CD1c-positive myeloid dendritic cell (primary cell): Measurements from ENCODE around the gene FGD2.

Experiments used
- DNase-seq: peaks from one replicate; pipeline ENCODE4 v3.0.0-alpha.2; 2016; ENCODE audit errors: extremely low spot score

Gene FGD2

DNA sequence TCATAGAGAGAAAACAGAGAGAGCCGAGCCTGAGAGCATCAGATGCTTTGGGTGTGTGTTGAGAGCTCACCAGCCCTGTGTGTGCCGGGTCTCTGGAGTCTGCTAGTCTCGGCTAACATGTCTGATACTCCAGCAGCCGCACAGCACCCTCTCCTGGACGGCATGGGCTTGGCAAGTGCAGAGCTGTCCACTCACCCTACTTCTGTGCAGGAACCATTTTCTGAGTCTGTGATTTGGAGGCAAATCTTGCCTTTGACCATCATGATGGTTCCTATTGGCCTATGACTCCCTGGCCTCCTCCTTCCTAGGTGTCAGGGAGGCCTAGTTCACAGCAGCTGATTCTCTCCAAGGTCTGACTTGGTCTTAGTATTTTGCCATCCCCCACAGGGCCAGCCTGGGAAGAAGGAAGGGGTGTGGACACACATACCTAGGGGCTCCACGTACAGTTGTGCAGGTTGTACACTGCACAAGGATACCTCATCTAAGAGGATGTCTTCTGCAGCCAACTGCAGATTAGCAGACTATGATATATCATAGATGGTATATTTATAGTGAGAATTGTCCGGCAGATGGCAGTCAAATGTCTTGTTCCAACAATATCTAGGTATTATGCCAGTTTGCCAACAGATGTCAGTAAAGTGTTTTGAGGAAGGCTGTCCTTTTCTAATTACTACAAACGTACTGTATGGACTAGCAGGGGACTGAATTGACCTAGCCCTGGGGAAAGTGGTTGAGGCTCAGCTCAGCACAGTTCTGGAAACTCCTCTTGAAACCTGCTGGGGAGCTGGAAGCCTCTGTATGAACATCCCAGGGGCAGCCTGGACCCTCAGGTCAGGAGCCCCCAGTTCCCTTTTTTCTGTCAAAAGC lies 13.0 kb downstream of the FGD2 start:
- DNase-seq, result peak; percentile 87

DNA sequence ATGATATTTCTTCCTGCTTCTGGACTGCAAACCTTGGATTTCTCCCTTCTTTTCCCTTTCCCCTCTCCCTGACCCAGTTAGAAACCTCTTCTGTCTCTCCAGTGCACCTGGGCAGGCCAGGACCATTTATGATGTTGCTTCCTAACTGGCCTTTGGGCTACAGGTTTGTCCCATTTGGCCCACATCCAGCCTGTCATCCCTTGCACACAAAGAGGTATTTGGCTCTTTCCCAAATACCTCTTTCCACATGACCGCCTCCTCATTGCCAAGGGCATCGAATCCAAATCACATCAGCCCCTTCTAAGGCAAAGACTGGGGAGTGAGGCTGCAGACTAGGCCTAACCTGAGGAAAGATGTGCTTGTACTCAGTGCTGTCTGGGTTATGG lies 13.6 kb downstream of the FGD2 start:
- DNase-seq, result no peak

DNA sequence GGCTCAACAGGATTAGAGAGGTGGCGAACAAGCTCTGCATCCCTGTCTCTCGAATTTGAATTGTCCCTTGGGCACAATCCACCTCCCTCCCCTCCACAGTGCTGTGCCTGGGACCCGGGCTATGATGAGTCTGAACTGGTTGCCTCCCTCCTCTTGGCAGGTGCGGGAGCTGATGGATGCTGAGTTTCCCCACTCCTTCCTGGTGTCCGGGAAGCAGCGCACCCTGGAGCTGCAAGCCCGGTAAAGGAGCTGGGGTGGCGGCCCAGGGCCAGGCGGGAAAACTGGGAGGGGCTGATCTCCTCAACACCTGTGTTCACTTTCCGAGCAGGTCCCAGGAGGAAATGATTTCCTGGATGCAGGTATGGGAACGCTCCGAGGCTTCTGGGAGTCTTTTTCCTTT lies 14.9 kb downstream of the FGD2 start:
- no peak for DNase-seq

DNA sequence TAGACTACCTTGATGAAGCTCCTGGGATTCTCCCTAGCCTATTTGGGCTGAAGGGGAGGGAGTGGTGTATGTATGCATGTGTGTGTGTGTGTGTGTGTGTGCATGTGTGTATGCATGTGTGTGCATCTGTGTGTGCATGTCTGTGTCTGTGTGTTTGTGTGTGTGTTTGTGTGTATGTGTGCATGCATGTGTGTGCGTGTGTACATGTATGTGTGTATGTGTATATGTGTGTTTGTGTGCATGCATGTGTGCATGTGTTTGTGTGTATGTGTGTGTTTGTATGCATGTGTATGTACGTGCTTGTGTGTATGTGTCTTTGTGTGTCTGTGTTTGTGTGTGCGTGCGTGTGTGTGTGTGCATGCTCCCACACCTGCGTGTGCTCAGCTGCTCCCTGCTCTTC lies 15.4 kb downstream of the FGD2 start:
- no peak for DNase-seq

DNA sequence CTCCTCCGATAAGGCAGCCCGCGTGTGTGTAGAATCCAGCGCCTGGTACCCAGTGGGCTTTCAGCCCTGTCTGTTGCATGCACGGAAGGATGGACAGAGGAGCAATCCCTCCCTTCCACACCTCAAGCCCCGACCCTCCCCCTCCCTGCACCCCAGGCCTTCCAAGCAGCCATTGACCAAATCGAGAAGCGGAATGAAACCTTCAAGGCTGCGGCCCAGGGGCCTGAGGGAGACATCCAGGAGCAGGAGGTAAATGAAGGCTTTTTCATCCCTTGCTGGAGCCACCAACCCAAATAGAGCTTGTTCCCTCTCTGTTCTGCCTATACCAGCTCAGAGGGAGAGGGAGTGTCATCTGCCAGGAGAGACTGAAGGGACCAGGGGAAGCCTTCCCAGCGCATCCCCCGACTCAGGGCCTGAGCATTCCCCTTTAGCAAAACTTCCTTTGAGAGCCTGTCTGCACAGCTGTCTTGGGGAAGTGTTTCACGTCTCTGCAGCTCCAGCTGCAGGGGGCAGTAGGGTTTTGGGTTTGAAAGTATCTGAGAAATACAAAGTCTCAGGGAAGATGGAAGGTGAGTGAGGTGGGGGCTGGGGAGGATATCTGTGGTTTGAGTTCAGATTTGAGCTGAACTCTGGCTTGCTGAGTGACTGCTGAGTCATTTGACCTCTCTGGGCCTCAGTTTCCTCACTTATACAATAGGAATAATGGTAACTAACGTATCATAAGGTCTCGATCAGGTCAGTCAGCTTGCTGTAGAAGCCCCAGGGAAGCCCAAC lies 16.1 kb downstream of the FGD2 start:
- DNase-seq, result peak; percentile 41

DNA sequence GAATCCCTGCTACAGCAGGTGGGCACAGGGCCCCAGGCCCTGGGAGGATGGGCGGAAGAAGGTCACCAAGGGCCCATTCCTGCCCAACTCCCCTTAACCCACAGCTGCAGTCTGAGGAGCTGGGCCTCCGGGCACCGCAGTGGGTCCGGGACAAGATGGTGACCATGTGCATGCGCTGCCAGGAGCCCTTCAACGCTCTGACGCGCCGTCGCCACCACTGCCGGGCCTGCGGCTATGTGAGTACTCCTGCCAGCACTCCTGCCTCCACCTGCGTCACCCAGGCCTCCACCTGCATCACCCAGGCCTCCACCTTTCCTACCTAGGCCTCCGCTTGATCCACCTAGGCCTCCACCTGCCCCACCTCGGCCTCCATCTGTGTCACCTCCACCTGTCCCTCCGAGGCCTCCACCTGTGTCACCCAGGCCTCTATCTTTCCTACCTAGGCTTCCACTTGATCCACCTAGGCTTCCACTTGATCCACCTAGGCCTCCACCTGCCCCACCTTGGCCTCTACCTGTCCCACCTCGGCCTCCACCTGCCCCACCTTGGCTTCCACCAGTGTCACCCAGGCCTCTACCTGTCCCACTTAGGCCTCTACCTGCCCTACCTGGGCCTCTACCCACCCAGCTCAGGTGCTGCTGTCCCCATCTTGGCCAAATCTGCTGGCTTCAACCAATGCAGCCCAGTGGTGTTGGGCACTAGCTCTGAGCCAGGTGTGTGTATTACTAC lies 16.8 kb downstream of the FGD2 start:
- no peak for DNase-seq

DNA sequence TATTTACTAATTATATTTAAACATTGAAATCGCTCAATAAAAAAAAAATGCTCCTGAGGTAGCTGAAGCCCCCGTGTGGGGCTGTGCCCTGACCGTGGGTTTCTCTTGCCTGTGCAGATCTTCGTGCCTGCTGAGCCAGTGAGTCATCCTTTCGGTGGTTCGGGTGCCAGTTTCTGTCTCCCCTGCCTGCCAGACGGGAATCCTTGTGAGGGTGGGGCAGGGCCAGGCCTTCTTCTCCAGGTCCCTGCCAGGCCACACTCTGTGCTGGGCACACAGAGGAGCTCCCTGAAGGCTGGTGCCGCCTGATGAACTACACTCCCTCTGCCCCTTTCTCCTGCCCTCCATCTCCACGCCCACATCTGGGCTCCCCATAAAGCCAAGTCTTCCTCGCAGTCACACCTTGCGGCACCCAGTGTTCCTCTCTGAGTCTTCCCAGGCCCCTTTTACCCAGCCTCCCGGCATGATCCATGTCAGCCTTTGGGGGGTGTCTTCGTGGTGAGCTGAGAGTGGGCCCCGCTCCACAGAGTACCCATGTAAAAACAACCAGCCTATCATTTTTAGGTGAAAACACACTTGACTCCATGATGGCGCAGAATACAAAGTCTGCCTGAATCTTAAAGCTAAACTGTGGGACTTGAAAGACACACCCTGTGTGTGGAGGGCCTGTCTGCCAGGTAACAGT lies 19.3 kb downstream of the FGD2 start:
- no peak for DNase-seq

DNA sequence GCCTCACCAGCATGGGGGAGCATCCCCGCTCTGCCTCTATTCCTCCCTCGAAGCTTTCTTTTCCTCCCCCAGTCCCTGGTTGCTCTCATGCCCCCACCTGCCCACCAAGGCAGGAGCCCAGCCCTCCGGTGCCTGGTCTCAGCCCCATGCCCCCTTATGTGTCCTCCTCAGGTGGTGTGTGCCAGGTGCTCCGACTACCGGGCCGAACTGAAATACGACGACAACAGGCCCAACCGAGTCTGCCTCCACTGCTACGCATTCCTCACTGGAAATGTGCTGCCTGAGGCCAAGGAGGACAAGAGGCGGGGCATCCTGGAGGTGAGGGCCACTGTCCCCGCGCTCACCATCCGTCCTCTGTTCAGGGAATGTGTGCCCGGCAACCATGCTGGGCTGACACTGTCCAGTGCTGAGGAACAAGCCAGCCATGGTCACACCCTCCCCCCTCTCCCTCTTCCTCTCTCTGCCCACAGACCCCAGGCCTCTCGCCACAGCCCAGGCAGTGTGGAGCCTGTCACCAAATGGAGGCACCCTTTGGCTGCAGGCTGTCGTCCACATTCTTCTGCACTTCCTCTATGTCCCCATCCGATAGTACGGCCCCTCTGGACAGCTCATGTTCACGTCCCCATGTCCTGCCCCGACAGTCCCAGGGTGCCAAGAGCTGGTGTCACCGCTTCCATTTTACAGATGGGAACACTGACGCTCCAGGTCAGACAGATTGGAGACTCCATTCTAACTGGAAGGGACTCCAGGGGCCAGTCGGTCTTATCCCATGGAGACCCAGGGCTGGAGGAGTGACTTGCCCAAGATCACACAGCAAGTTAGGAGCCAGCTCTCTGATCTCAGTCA lies 20.4 kb downstream of the FGD2 start:
- no peak for DNase-seq

DNA sequence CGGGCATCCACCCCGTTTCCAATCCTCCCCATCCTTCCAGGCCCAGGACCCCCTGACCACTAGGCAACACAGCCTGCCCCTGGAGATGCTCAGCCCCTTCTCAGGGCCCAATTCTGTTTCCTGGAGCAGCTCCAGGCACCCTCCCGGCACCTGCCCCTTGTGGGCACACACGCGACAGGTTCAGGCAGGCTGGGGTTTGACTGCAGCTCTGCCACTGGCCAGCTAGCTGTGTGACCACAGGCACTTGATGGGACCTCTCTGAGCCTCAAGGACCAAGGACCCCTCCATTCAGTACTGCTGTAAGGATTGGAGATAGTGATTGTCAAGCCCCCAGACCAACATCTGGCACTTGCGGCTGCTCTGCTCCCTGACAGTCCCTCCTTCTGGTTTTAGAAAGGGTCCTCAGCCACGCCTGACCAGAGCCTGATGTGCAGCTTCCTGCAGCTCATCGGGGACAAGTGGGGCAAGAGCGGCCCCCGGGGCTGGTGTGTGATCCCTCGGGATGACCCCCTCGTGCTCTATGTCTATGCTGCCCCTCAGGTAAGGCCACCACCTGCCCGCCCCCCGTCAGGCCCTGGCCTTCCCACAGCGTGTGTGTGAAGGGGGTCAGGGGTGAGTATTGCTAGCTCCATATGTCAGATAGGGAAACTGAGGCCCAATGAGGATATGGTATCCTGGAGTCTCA lies 21.7 kb downstream of the FGD2 start:
- no peak for DNase-seq

DNA sequence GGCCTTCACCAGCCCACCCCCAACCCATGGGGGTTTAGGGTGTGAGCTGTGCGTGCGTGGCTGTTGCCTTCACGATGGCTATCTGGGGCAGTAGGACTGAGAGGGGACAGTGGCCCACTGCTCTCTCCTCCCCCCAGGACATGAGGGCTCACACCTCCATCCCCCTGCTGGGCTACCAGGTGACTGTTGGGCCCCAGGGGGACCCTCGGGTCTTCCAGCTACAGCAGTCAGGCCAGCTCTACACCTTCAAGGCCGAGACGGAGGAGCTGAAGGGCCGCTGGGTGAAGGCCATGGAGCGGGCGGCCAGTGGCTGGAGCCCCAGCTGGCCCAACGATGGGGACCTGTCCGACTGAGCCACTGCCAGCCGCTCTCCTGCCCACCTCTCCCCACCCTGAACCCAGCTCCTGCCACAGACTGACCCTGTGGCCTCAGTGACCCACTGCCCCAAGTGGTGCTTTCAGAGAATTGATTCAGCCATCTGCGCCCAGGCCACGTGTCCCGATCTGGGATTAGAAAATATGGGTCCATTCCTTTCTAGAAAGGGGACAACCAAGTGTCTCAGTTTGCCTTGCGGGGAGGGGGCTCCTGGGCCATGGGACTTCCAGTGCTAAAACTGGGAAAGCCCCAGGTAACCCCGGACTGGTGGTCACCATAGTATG lies 22.5 kb downstream of the FGD2 start:
- no peak for DNase-seq

DNA sequence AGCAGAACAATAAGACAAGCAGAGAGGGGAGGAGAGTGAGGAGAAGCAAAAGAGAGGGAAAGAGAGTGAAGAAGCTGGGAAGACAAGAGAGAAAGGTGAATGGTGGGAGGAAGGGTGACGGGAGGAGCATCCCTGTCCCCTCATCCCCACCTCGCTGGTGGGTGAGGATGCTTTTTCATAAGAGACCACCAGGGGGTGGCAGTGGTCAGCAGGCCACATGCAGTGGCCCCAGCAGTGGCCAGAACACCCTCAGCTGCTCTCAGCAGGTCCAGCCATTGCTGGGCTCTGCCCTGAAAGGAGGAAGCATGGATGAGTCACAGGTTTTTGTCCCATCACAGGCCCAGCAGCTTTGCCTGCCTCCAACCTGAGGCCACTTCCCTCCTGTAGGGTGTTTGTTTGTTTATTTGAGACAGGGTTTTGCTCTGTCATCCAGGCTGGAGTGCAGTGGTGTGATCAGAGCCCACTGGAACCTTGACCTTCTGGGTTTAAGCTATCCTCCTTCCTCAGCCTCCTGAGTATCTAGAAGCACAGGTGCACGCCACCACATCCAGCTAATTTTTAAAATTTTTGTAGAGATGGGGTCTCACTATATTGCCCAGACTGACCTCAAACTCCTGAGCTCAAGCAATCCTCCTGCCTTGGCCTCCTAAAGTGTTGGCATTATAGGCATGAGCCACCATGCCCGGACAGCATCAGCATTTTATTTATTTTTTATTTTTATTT lies 24.0 kb downstream of the FGD2 start:
- DNase-seq, result peak; percentile 95

DNA sequence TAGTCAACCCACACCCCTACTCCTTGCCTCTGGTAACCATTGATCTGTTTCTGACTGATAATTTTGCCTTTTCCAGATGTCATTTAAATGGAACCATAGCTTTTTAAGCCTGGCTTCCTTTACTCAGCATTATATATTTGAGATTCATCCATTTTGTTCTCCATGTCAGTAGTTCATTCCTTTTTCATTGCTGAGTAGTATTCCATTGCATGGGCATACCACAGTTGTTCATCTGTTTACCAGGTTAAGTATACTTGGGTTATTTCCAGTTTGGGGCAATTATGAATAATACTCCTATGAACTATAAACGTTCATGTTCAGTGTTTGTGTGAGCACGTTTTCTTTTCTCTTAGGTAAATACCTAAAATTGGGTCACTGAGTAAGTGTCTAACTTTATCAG lies 25.1 kb downstream of the FGD2 start:
- DNase-seq, result no peak

DNA sequence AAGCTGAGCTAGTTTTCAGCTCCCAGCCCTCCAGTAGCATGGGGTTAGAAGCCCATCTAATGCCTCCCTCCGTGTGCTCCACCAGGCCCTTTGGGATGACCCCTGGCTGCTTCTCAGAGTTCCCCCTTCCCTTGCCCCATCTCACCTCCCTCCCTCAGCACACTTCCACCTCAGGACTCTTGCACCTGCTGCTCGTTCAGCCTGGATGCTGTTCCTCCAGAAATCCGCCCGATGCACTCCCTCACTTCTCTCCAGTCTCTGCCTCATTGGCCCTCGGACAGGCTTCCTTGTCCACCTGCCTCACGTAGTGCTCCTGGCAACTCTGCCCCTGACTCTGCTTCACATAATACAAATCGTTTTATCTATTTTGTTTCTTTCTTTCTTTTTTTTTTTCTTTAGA lies 26.8 kb downstream of the FGD2 start:
- DNase-seq, result no peak

DNA sequence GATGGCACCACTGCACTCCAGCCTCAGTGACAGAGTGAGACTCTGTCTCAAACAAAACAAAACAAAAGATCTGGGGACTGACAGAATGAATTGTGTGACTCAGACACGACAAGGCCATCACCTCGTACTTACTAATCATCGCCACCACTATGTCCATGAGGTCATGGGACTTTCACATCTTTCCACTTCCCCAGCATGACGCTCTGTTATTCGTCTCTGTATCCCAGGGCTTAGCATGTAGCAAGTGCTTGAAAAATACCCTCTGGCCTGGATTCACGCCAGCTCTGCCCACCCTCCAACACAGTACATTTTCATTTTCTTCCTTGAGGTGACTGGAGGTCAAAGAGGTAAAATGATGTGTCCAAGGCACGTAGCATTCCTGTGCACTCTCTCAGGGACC lies 27.8 kb downstream of the FGD2 start:
- peak; percentile 87 for DNase-seq

DNA sequence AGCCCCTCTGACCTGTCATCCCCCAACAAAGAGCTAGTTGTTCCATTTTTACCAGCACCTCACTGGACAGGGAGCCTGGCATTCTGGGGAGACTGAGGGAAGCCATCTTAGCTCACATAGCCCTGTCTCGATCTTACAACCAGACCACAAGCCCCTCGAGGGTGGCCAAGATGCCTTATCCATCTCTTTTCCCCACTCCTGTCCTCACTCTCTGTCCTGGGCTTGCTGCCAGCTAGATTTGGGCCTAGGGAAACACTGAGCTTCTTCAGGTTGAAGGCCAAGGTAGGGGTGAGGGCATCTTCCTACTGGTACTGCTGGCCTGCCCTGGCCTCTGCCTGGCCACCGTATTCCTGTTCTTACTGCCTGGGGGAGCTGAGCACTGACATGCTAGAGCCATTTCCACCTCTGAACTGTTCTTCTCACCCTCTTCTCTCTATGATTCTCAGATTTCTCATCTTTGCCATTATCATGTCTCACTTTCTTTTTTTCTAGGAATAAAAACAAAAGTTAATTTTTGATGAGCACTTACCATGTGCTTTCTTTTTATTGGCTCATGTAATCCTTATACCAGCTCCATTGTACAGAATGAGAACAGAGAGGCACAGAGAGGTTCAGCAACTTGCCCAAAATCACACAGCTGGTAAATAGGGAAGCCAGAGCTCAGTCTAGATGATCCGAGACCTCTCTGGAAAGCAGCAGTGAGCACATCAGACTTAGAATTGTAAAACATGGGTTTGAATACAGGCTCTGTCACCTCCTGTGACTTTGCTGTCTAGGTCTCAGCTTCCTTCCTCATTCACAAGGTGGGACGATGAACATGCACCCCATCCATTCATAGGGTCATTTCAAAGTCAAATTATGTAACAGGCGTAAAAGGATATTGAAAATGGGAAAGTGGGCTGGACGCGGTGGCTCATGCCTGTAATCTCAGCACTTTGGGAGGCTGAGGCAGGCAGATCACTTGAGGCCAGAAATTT lies 28.7 kb downstream of the FGD2 start:
- peak; percentile 53 for DNase-seq

DNA sequence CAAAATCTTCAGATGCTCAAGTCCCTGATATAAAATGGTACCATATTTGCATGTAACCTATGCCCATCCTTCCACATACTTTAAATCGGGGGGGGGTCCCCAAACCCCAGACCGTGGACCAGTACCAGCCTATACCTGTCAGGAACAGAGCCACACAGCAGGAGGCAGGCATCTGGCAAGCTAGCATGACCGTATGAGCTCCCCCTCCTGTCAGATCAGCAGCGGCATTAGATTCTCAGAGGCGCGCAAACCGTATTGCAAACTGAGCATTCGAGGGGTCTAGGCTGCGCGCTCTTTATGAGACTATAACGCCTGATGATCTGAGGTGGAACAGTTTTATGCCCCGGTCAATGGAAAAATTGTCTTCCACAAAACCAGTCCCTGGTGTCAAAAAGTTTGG lies 30.7 kb downstream of the FGD2 start:
- DNase-seq, result no peak

DNA sequence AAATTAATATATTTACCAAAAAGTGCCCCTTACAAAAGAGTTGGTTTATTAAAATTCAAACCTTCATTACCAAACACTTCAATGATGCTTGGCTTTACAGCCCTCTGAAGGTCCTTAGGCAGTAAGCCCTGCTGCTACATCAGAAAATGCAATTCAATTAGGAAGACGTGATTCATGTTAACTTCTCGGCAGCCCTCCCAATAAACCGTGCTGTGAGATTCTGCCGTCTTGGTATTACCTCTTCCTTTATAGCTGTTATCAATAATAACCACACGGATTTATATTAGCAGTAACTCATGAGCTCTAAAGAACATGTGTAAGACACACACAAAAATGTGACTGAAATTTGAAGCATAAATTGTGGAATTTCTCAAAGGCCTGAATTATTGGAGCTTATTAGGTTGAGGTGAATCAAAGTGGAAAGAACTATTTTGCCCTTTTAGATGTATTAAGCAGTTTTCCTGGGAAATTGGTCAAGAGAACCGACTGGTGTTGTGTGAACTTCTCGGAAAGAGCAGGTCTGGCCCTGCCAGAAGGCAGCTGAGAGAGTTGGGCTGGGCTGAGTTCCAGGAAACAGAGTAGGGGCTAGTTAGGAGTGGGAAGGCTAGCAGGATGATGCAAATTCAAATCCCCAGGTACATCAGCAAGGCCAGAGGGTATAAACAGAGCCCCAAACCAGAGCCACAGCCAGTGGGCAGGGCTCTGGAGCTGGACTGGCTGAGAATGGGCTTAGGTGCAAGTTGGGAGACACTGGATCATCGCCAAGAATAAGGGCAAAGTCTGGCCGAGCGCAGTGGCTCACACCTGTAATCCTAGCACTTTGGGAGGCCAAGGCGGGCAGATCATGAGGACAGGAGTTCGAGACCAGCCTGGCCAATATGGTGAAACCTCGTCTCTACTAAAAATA lies 33.1 kb downstream of the FGD2 start:
- DNase-seq, result peak; percentile 26
